SK-N-SH (cell line): ENCODE measurements around the gene NTRK2. TPM values are rescaled to one million over a fixed set of nuclear protein-coding genes. Genes with fewer than 3 reads are reported as not detected.

Source experiments
- CTCF ChIA-PET: fragments of 300-600, 350-600 bp; formaldehyde crosslinking; extraction: SDS; loops from one replicate; lab custom pipeline; 2021; lab: Yijun Ruan, JAX
- POLR2A ChIA-PET: fragments of 350-600 bp; sonication (Branson Sonifier 250); formaldehyde crosslinking; extraction: SDS; loops from one replicate; lab custom pipeline; 2020; ENCODE audit warnings: antibody characterized with exemption, inconsistent platforms; lab: Yijun Ruan, JAX
- DNase-seq: peaks from one replicate; pipeline ENCODE4 v3.0.0; 2012
- H2AFZ ChIP-seq: fragments of 200-600 bp; sonication (generic); 2 replicates; pipeline ENCODE4 v1.8.1; 2016; ENCODE audit warnings: antibody characterized with exemption, mild to moderate bottlenecking, low read depth
- H3F3A ChIP-seq: fragments of 200-600 bp; sonication (generic); replicated peaks from 2 replicates; pipeline ENCODE3; 2016; ENCODE audit warnings: antibody characterized with exemption, mild to moderate bottlenecking; ENCODE audit not compliant: insufficient read depth
- H3K27ac ChIP-seq, 2 experiments: fragments of 200-500 bp in 1 of 2; fragments of 200-600 bp in 1 of 2; sonication (Bioruptor generic) in 1 of 2; sonication (generic), shearing (Covaris generic) in 1 of 2; 2 replicates each; pipeline versions ENCODE4 v1.5.1 to v1.6.1; 2014 to 2016; ENCODE audit warnings: low read depth in 2 of 2, inconsistent platforms in 1 of 2, low read length in 1 of 2, mild to moderate bottlenecking in 1 of 2, mixed read lengths in 1 of 2
- H3K27me3 ChIP-seq: fragments of 200-600 bp; sonication (generic), shearing (Covaris generic); 2 replicates; pipeline ENCODE4 v1.6.1; 2016; ENCODE audit warnings: mixed run types; ENCODE audit not compliant: insufficient read depth
- H3K36me3 ChIP-seq, 2 experiments: fragments of 200-500 bp in 1 of 2; fragments of 200-600 bp in 1 of 2; sonication (Bioruptor generic) in 1 of 2; sonication (generic) in 1 of 2; replicated peaks in 1 of 2; 2 replicates each; pipeline versions ENCODE3 to v1.5.1; 2014 to 2016; ENCODE audit warnings: low read length in 1 of 2, mild to moderate bottlenecking in 1 of 2; ENCODE audit not compliant: insufficient read depth in 2 of 2, control insufficient read depth in 1 of 2
- H3K4me1 ChIP-seq, 2 experiments: fragments of 200-500 bp in 1 of 2; fragments of 200-600 bp in 1 of 2; sonication (Bioruptor generic) in 1 of 2; sonication (generic), shearing (Covaris generic) in 1 of 2; 2 replicates each; pipeline versions ENCODE4 v1.5.1 to v1.6.1; 2014 to 2016; ENCODE audit warnings: low read depth in 1 of 2, low read length in 1 of 2, mixed run types in 1 of 2; ENCODE audit not compliant: insufficient read depth in 2 of 2, control insufficient read depth in 1 of 2
- H3K4me2 ChIP-seq: fragments of 200-600 bp; sonication (generic), shearing (Covaris generic); 2 replicates; pipeline ENCODE4 v1.6.1; 2017; ENCODE audit warnings: mixed run types
- H3K4me3 ChIP-seq, 2 experiments: fragments of 200-500 bp in 1 of 2; fragments of 200-600 bp in 1 of 2; sonication (Bioruptor generic) in 1 of 2; sonication (generic), shearing (Covaris generic) in 1 of 2; 2 replicates each; pipeline versions ENCODE4 v1.5.1 to v1.8.1; 2014 to 2016; ENCODE audit warnings: low read depth in 2 of 2, inconsistent platforms in 1 of 2, low read length in 1 of 2, mild to moderate bottlenecking in 1 of 2, mixed read lengths in 1 of 2, moderate library complexity in 1 of 2
- H3K79me2 ChIP-seq: fragments of 200-600 bp; sonication (generic); 2 replicates; pipeline ENCODE4 v1.8.1; 2017; ENCODE audit warnings: mild to moderate bottlenecking; ENCODE audit not compliant: insufficient read depth
- H3K9ac ChIP-seq: fragments of 200-600 bp; sonication (generic); 2 replicates; pipeline ENCODE4 v1.6.1; 2017; ENCODE audit warnings: mixed run types
- H3K9me2 ChIP-seq: fragments of 200-600 bp; sonication (generic); 2 replicates; pipeline ENCODE4 v1.6.1; 2017; ENCODE audit warnings: mixed run types
- H3K9me3 ChIP-seq: fragments of 200-600 bp; sonication (generic); 2 replicates; pipeline ENCODE4 v1.6.1; 2017; ENCODE audit warnings: mixed run types, mild to moderate bottlenecking, moderate library complexity
- H4K20me1 ChIP-seq: fragments of 200-600 bp; sonication (generic); 2 replicates; pipeline ENCODE4 v1.6.1; 2017; ENCODE audit warnings: mild to moderate bottlenecking, mixed run types; ENCODE audit not compliant: insufficient read depth
- CHD2 ChIP-seq: fragments of 150-350 bp; IDR thresholded peaks from 2 replicates; pipeline ENCODE4 v1.6.1; 2018; ENCODE audit warnings: low read length; ENCODE audit not compliant: partially characterized antibody
- CTCF ChIP-seq: fragments of 200-600 bp; sonication (generic); IDR thresholded peaks from 2 replicates; pipeline ENCODE4 v1.6.1; 2017; ENCODE audit warnings: antibody characterized with exemption, mild to moderate bottlenecking, moderate library complexity
- EP300 ChIP-seq, 2 experiments: IDR thresholded peaks; 2 replicates each; pipeline versions ENCODE4 v1.4.0 to v1.6.1; 2012; ENCODE audit warnings: borderline replicate concordance in 1 of 2, low read depth in 1 of 2, low read length in 1 of 2
- FOSL2 ChIP-seq: IDR thresholded peaks from 2 replicates; pipeline ENCODE4 v1.4.0; 2012; ENCODE audit warnings: low read depth, mild to moderate bottlenecking, moderate library complexity, borderline replicate concordance
- FOXJ3 ChIP-seq: sonication (generic); formaldehyde crosslinking; IDR thresholded peaks from 2 replicates; pipeline ENCODE4 v1.5.1; 2020; ENCODE audit warnings: mild to moderate bottlenecking, missing genetic modification reagents
- FOXM1 ChIP-seq: IDR thresholded peaks from 2 replicates; pipeline ENCODE4 v1.4.0; 2012; ENCODE audit warnings: low read depth, mild to moderate bottlenecking
- GATA2 ChIP-seq: sonication (generic); formaldehyde crosslinking; IDR thresholded peaks from 2 replicates; pipeline ENCODE4 v1.5.0; 2020; ENCODE audit warnings: mild to moderate bottlenecking, missing genetic modification reagents
- JUND ChIP-seq: IDR thresholded peaks from 2 replicates; pipeline ENCODE4 v1.4.0; 2012
- MEF2A ChIP-seq: IDR thresholded peaks from 2 replicates; pipeline ENCODE4 v1.4.0; 2012; ENCODE audit warnings: low read depth, borderline replicate concordance
- MXI1 ChIP-seq: IDR thresholded peaks from 2 replicates; pipeline ENCODE4 v1.6.1; 2012; ENCODE audit warnings: mild to moderate bottlenecking, low read depth, low read length, improper control_type of control experiment
- NFIC ChIP-seq: IDR thresholded peaks from 2 replicates; pipeline ENCODE4 v1.4.0; 2012; ENCODE audit warnings: borderline replicate concordance
- POLR2AphosphoS5 ChIP-seq: IDR thresholded peaks from 2 replicates; pipeline ENCODE4 v1.6.1; 2012; ENCODE audit warnings: low read depth, low read length
- RCOR1 ChIP-seq: fragments of 150-350 bp; IDR thresholded peaks from 2 replicates; pipeline ENCODE4 v1.6.1; 2017; ENCODE audit warnings: antibody characterized with exemption, low read length
- RFX5 ChIP-seq: IDR thresholded peaks from 2 replicates; pipeline ENCODE4 v1.6.1; 2012; ENCODE audit warnings: mild to moderate bottlenecking, improper control_type of control experiment, low read length
- RXRA ChIP-seq: IDR thresholded peaks from 2 replicates; pipeline ENCODE4 v1.4.0; 2012; ENCODE audit warnings: low read depth, mild to moderate bottlenecking, borderline replicate concordance
- SIN3A ChIP-seq: IDR thresholded peaks from 2 replicates; pipeline ENCODE4 v1.6.1; 2012; ENCODE audit warnings: low read depth, mild to moderate bottlenecking, low read length, moderate library complexity, borderline replicate concordance
- TAF1 ChIP-seq: IDR thresholded peaks from 2 replicates; pipeline ENCODE4 v1.6.1; 2012; ENCODE audit warnings: low read depth, mild to moderate bottlenecking, low read length, moderate library complexity, borderline replicate concordance
- TEAD4 ChIP-seq: IDR thresholded peaks from 2 replicates; pipeline ENCODE4 v1.4.0; 2012; ENCODE audit warnings: mild to moderate bottlenecking, borderline replicate concordance; ENCODE audit not compliant: insufficient read depth
- USF1 ChIP-seq: IDR thresholded peaks from 2 replicates; pipeline ENCODE4 v1.4.0; 2012; ENCODE audit warnings: low read depth, borderline replicate concordance
- YY1 ChIP-seq: IDR thresholded peaks from 2 replicates; pipeline ENCODE4 v1.4.0; 2012; ENCODE audit warnings: low read depth, mild to moderate bottlenecking
- ZBTB33 ChIP-seq: IDR thresholded peaks from 2 replicates; pipeline ENCODE4 v1.4.0; 2012; ENCODE audit warnings: low read depth, borderline replicate concordance
- WGBS: methylation state at CpG from one replicate; pipeline ENCODE4 v1.1.6; 2017; ENCODE audit warnings: low lambda C conversion rate; 5-methylcytosine and 5-hydroxymethylcytosine counted together
- polyA plus RNA-seq, 3 experiments: library from polyadenylated mRNA; depleted of rRNA; stranded (reverse); fragments of >200 nt; gene quantifications; 2 replicates each; pipeline ENCODE4 v1.2.3, GENCODE V29; 2012

NTRK2 gene
- polyA plus RNA-seq, 1 of the 3 experiments (the other 2 are of a cell fraction) = 0.05 TPM

GRCh38 chr9:84699984-84700383 is 30.5 kb downstream of the NTRK2 start:
- Histone ChIP-seq H3K4me2 (no peak overlapping the region), H3F3A (no peaks in the 10 kb centered on the region), H3K36me3 (no peaks in the 10 kb centered on the region), H3K27ac (no peak overlapping the region), H3K9me3 (no peaks in the 10 kb centered on the region), H3K4me1 (no peaks in the 10 kb centered on the region), H3K27me3 (no peaks in the 10 kb centered on the region; the same call in 1 of the 2 replicates), H2AFZ (no peak overlapping the region), H3K79me2 (no peaks in the 10 kb centered on the region), H3K9ac (no peak overlapping the region), H3K4me3 (no peak overlapping the region), H3K9me2 (no peaks in the 10 kb centered on the region), H4K20me1 (no peaks in the 10 kb centered on the region)
- WGBS = 14% methylated on average over 1 of the region's 1 CpG
- ChIA-PET CTCF (interaction anchor here (1.2 kb wide), 1 partner anchor 303 kb away, joined by 3 read pairs; no protein-coding TSS in a partner anchor), POLR2A (no interaction called here)
- TF ChIP-seq NFIC (no peak), FOXM1 (no peak), TAF1 (no peak), MXI1 (no peak), RFX5 (no peak), YY1 (no peak), RCOR1 (no peak), FOXJ3 (CRISPR knock-in tag) (no peak), SIN3A (no peak)
- DNase-seq = no peak

GRCh38 chr9:84701801-84702200 is 32.3 kb downstream of the NTRK2 start:
- WGBS = 38% methylated on average over 6 of the region's 6 CpGs
- no peak overlapping the region for H3K9ac ChIP-seq
- no peaks in the 10 kb centered on the region for H3K9me2 ChIP-seq
- POLR2A ChIA-PET = no interaction called here
- DNase-seq = no peak
- H3K36me3 ChIP-seq = no peaks in the 10 kb centered on the region
- H4K20me1 ChIP-seq = no peaks in the 10 kb centered on the region
- H2AFZ ChIP-seq = no peak overlapping the region
- H3K27me3 ChIP-seq = no peaks in the 10 kb centered on the region
- no peak overlapping the region for H3K4me3 ChIP-seq
- CTCF ChIA-PET = interaction anchor here (1.2 kb wide), 1 partner anchor 305 kb away, joined by 3 read pairs; no protein-coding TSS in a partner anchor
- no peaks in the 10 kb centered on the region for H3K79me2 ChIP-seq
- H3F3A ChIP-seq = no peaks in the 10 kb centered on the region
- no peak overlapping the region for H3K4me2 ChIP-seq
- no peaks in the 10 kb centered on the region for H3K4me1 ChIP-seq
- no peaks in the 10 kb centered on the region for H3K9me3 ChIP-seq
- no peak for TF ChIP-seq SIN3A
- TF ChIP-seq GATA2 (CRISPR knock-in tag) = no peak
- no peak for TF ChIP-seq FOSL2
- no peak for TF ChIP-seq MEF2A
- no peak for TF ChIP-seq RXRA
- TF ChIP-seq CTCF = no peak
- no peak for TF ChIP-seq FOXM1
- TF ChIP-seq ZBTB33 = no peak
- TF ChIP-seq RCOR1 = no peak
- no peak for TF ChIP-seq RFX5
- TF ChIP-seq USF1 = no peak
- no peak for TF ChIP-seq EP300 (IDR thresholded peaks at IDR 0.05; ENCODE audit: borderline replicate concordance in 1 of 2, low read depth in 1 of 2, low read length in 1 of 2)
- no peak for TF ChIP-seq JUND
- no peak for TF ChIP-seq CHD2
- TF ChIP-seq POLR2AphosphoS5 = no peak
- no peak for TF ChIP-seq TEAD4
- no peak overlapping the region for H3K27ac ChIP-seq
